Panc1 (cell line): ENCODE results near the gene INMT. TPM values are rescaled to one million over a fixed set of nuclear protein-coding genes. Genes with fewer than 3 reads are reported as not detected.

Experiments
- ATAC-seq: fragments of 200-7000 bp; cut with Tn5 transposase; 2 replicates; pipeline ENCODE4 v1.9.1; 2020; ENCODE audit warnings: mild to moderate bottlenecking, moderate library complexity
- BruUV-seq: library from RNA; stranded (reverse); fragments of 400-500 nt; replicated peaks from 2 replicates; lab custom pipeline; 2021; lab: Mats Ljungman, UMichigan
- CTCF ChIA-PET: fragments of 300-600 bp; sonication (Branson Sonifier 250); formaldehyde crosslinking; loops from one replicate; lab custom pipeline; 2022; ENCODE audit warnings: antibody characterized with exemption; lab: Charles Lee
- POLR2A ChIA-PET: fragments of 300-600 bp; sonication (Branson Sonifier 250); formaldehyde crosslinking; loops from one replicate; lab custom pipeline; 2022; ENCODE audit warnings: antibody characterized with exemption; lab: Charles Lee
- DNase-seq: peaks from one replicate; pipeline ENCODE4 v3.0.0-alpha.2; 2010; ENCODE audit warnings: low read depth, low spot score
- H3K27ac ChIP-seq: 2 replicates; pipeline ENCODE4 v1.5.1; 2011; ENCODE audit warnings: mild to moderate bottlenecking, low read length, inconsistent platforms
- H3K27me3 ChIP-seq: fragments of 200-500 bp; sonication (Bioruptor generic); 2 replicates; pipeline ENCODE4 v1.6.0; 2014; ENCODE audit warnings: low read length, inconsistent platforms; ENCODE audit not compliant: control insufficient read depth, insufficient read depth
- H3K36me3 ChIP-seq: fragments of 200-500 bp; sonication (Bioruptor generic); 2 replicates; pipeline ENCODE4 v1.5.1; 2014; ENCODE audit warnings: inconsistent platforms, mild to moderate bottlenecking, low read length, moderate library complexity; ENCODE audit not compliant: control insufficient read depth, insufficient read depth
- H3K4me1 ChIP-seq: 2 replicates; pipeline ENCODE4 v1.5.1; 2011; ENCODE audit warnings: inconsistent platforms, mild to moderate bottlenecking, low read length, moderate library complexity; ENCODE audit not compliant: control insufficient read depth, insufficient read depth
- H3K4me3 ChIP-seq, 2 experiments: 2 replicates each; pipeline ENCODE4 v1.5.1; 2011 to 2012; ENCODE audit warnings: low read depth in 2 of 2, low read length in 2 of 2, mild to moderate bottlenecking in 2 of 2, inconsistent platforms in 1 of 2, moderate library complexity in 1 of 2
- H3K9me3 ChIP-seq: fragments of 200-500 bp; sonication (Bioruptor generic); 2 replicates; pipeline ENCODE4 v1.5.1; 2014; ENCODE audit warnings: low read depth, mild to moderate bottlenecking, inconsistent platforms, low read length, moderate library complexity; ENCODE audit not compliant: control insufficient read depth, insufficient read depth
- POLR2AphosphoS5 ChIP-seq: IDR thresholded peaks from 2 replicates; pipeline ENCODE4 v1.6.1; 2012; ENCODE audit warnings: mild to moderate bottlenecking, low read depth, low read length, moderate library complexity
- SIN3A ChIP-seq: IDR thresholded peaks from 2 replicates; pipeline ENCODE4 v1.6.1; 2012; ENCODE audit warnings: low read depth, mild to moderate bottlenecking, low read length, moderate library complexity, borderline replicate concordance; ENCODE audit not compliant: insufficient read depth
- TCF7L2 ChIP-seq: IDR thresholded peaks from 2 replicates; pipeline ENCODE4 v1.6.1; 2011; ENCODE audit warnings: mild to moderate bottlenecking, low read depth, low read length, inconsistent platforms
- in situ Hi-C: cut with HindIII; loops from 2 replicates; pipeline ENCODE4 v1.10.0; 2016; ENCODE audit warnings: low sequenced_read_pairs, low pct_unique_long_range_greater_than_20kb
- intact Hi-C: fragments of 100-400 bp; cut with micrococcal nuclease; formaldehyde crosslinking; loops from one replicate; pipeline ENCODE4 v1.10.0; 2022; ENCODE audit not compliant: unreplicated experiment
- total RNA-seq: library from RNA; stranded (reverse); gene quantifications from one replicate; pipeline ENCODE4 v1.2.1, GENCODE V29; 2021; ENCODE audit not compliant: unreplicated experiment
- TF ChIP-seq, protein P1 (sequence below), 2 experiments: IDR thresholded peaks; 2 replicates each; pipeline ENCODE4 v1.6.1; 2011 to 2012; ENCODE audit warnings: low read depth in 2 of 2, control low read depth in 1 of 2, low read length in 1 of 2, mild to moderate bottlenecking in 1 of 2, moderate library complexity in 1 of 2; ENCODE audit not compliant: insufficient read depth in 1 of 2
- TF ChIP-seq, protein P2 (sequence below): fragments of 450-650 bp; IDR thresholded peaks from 2 replicates; pipeline ENCODE4 v1.5.1; 2017; ENCODE audit warnings: mild to moderate bottlenecking

Gene INMT
- total RNA-seq, 1 experiment from 2014 or later, result 0.13 TPM

DNA sequence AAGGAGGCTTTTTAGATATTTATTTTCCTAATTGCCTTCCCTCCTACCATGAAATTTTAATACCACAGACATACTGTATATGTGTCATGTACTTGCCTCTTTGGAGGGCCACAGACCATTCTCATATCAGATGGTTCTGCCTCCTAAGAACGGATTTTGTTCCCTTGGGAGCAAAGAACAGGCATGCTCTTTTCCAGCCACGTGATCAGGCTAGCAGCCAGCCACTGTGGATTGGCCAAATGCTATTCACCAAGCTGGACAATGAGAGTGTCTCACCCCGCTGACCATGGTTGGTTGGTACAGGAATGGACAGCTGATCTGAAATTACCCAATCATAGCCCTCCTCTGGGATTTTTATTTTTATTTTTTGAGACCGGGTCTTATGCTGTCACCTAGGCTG, 48.2 kb upstream of the INMT start:
- Histone ChIP-seq H3K4me1 (no peaks in the 10 kb centered on the region), H3K36me3 (no peaks in the 10 kb centered on the region), H3K27me3 (peaks cover 18% of the 10 kb centered on the region), H3K4me3 (no peak overlapping the region), H3K9me3 (no peaks in the 10 kb centered on the region), H3K27ac (no peak overlapping the region)
- in situ Hi-C loops (no loop called here), intact Hi-C loops (no loop called here)
- ChIA-PET POLR2A (interaction anchor here (0.8 kb wide), 1 partner anchor 8 kb away, joined by 3 read pairs; no protein-coding TSS in a partner anchor), CTCF (no interaction called here)
- BruUV-seq, result no TSS peak
- no peak for ATAC-seq
- no peak for DNase-seq
- TF ChIP-seq, protein P1, sequence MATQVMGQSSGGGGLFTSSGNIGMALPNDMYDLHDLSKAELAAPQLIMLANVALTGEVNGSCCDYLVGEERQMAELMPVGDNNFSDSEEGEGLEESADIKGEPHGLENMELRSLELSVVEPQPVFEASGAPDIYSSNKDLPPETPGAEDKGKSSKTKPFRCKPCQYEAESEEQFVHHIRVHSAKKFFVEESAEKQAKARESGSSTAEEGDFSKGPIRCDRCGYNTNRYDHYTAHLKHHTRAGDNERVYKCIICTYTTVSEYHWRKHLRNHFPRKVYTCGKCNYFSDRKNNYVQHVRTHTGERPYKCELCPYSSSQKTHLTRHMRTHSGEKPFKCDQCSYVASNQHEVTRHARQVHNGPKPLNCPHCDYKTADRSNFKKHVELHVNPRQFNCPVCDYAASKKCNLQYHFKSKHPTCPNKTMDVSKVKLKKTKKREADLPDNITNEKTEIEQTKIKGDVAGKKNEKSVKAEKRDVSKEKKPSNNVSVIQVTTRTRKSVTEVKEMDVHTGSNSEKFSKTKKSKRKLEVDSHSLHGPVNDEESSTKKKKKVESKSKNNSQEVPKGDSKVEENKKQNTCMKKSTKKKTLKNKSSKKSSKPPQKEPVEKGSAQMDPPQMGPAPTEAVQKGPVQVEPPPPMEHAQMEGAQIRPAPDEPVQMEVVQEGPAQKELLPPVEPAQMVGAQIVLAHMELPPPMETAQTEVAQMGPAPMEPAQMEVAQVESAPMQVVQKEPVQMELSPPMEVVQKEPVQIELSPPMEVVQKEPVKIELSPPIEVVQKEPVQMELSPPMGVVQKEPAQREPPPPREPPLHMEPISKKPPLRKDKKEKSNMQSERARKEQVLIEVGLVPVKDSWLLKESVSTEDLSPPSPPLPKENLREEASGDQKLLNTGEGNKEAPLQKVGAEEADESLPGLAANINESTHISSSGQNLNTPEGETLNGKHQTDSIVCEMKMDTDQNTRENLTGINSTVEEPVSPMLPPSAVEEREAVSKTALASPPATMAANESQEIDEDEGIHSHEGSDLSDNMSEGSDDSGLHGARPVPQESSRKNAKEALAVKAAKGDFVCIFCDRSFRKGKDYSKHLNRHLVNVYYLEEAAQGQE (IDR thresholded peaks at IDR 0.05; ENCODE audit: insufficient read depth in 1 of 2, low read depth in 2 of 2, low read length in 1 of 2), result no peak
- TF ChIP-seq, protein P2, sequence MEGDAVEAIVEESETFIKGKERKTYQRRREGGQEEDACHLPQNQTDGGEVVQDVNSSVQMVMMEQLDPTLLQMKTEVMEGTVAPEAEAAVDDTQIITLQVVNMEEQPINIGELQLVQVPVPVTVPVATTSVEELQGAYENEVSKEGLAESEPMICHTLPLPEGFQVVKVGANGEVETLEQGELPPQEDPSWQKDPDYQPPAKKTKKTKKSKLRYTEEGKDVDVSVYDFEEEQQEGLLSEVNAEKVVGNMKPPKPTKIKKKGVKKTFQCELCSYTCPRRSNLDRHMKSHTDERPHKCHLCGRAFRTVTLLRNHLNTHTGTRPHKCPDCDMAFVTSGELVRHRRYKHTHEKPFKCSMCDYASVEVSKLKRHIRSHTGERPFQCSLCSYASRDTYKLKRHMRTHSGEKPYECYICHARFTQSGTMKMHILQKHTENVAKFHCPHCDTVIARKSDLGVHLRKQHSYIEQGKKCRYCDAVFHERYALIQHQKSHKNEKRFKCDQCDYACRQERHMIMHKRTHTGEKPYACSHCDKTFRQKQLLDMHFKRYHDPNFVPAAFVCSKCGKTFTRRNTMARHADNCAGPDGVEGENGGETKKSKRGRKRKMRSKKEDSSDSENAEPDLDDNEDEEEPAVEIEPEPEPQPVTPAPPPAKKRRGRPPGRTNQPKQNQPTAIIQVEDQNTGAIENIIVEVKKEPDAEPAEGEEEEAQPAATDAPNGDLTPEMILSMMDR, result no peak
- TF ChIP-seq POLR2AphosphoS5 (no peak), TCF7L2 (no peak), SIN3A (no peak)

DNA sequence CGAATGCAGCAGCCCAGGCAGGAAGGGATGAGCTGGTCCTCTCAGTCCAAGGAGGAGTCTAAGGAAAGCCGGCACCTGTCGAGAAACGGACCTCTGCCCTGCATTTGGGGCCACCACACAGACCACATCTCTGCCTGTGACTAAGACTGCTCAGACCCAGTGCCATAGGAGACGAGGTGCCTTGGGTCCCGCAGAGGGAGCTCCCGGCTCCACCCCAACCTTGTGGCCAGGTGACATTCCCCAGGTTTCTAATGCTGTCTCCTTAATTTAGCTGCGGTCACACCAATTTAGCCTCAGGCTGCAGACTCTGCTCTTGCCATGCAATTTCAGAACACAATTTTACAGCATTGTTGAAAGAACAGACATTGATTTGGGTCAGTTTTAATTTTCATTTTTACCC, 46.9 kb upstream of the INMT start:
- ChIA-PET CTCF (no interaction called here), POLR2A (no interaction called here)
- Histone ChIP-seq H3K4me3 (no peak overlapping the region), H3K9me3 (no peaks in the 10 kb centered on the region), H3K27me3 (peaks cover 16% of the 10 kb centered on the region), H3K4me1 (no peaks in the 10 kb centered on the region), H3K27ac (no peak overlapping the region), H3K36me3 (no peaks in the 10 kb centered on the region)
- DNase-seq (no peak), ATAC-seq (no peak)
- TF ChIP-seq TCF7L2, result no peak
- TF ChIP-seq POLR2AphosphoS5, result no peak
- TF ChIP-seq, protein P1 (IDR thresholded peaks at IDR 0.05; ENCODE audit: insufficient read depth in 1 of 2, low read depth in 2 of 2, low read length in 1 of 2), result no peak
- TF ChIP-seq, protein P2, result no peak
- no TSS peak for BruUV-seq
- in situ Hi-C loops (no loop called here), intact Hi-C loops (no loop called here)
